BJ (cell line): ENCODE measurements around the gene OR4X2. TPM values are rescaled to one million over a fixed set of nuclear protein-coding genes. Genes with fewer than 3 reads are reported as not detected.

Experiments used
- CTCF ChIA-PET: fragments of 350-600 bp; formaldehyde crosslinking; extraction: SDS; loops from one replicate; lab custom pipeline; 2021; ENCODE audit warnings: antibody characterized with exemption, inconsistent platforms; lab: Yijun Ruan, JAX
- POLR2A ChIA-PET: fragments of 300-600 bp; sonication (Branson Sonifier 250); formaldehyde crosslinking; extraction: SDS; loops from one replicate; lab custom pipeline; 2021; ENCODE audit warnings: antibody characterized with exemption; lab: Charles Lee
- DNase-seq: peaks from one replicate; pipeline ENCODE4 v3.0.0-alpha.2; 2011; ENCODE audit warnings: low read depth
- H3K27me3 ChIP-seq: 2 replicates; pipeline ENCODE4 v1.6.0; 2011; ENCODE audit warnings: low read length; ENCODE audit not compliant: control insufficient read depth, insufficient read depth
- H3K36me3 ChIP-seq: 2 replicates; pipeline ENCODE4 v1.5.1; 2011; ENCODE audit warnings: low read length; ENCODE audit not compliant: control insufficient read depth, insufficient read depth
- H3K4me3 ChIP-seq: 2 replicates; pipeline ENCODE4 v1.5.1; 2011; ENCODE audit warnings: low read depth, mild to moderate bottlenecking, control low read depth, low read length
- polyA plus RNA-seq: library from polyadenylated mRNA; depleted of rRNA; stranded (reverse); fragments of >200 nt; gene quantifications from 2 replicates; pipeline ENCODE4 v1.2.3, GENCODE V29; 2011
- TF ChIP-seq, protein P1 (sequence below): IDR thresholded peaks from 2 replicates; pipeline ENCODE4 v1.5.1; 2011; ENCODE audit warnings: low read depth, mild to moderate bottlenecking, control low read depth, inconsistent platforms, low read length, moderate library complexity; ENCODE audit not compliant: insufficient read depth

Gene OR4X2
- polyA plus RNA-seq, 1 experiment: not detected

DNA sequence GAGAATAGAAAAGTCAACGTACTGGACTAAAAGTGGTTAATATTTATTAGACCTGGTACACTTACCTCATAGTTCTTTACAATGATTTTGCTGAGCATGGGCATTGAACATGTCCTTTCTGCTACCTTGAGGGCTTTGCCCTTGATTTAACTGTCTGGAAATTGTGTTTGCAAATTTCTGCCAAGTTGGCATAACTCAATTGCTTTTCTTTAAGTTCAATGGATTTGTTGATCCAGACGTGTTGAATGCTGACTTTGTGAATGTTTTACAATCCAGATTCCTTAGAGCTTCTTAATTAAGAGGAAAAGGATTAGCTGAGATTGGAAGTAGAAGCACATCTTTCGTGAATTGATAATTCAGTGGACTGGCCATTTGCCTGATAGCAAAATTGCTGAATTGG lies 7.2 kb upstream of the OR4X2 start:
- TF ChIP-seq, protein P1, sequence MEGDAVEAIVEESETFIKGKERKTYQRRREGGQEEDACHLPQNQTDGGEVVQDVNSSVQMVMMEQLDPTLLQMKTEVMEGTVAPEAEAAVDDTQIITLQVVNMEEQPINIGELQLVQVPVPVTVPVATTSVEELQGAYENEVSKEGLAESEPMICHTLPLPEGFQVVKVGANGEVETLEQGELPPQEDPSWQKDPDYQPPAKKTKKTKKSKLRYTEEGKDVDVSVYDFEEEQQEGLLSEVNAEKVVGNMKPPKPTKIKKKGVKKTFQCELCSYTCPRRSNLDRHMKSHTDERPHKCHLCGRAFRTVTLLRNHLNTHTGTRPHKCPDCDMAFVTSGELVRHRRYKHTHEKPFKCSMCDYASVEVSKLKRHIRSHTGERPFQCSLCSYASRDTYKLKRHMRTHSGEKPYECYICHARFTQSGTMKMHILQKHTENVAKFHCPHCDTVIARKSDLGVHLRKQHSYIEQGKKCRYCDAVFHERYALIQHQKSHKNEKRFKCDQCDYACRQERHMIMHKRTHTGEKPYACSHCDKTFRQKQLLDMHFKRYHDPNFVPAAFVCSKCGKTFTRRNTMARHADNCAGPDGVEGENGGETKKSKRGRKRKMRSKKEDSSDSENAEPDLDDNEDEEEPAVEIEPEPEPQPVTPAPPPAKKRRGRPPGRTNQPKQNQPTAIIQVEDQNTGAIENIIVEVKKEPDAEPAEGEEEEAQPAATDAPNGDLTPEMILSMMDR: no peak
- no peak overlapping the region for H3K4me3 ChIP-seq
- H3K27me3 ChIP-seq: no peaks in the 10 kb centered on the region
- no peak for DNase-seq
- CTCF ChIA-PET: no interaction called here
- POLR2A ChIA-PET: no interaction called here
- no peaks in the 10 kb centered on the region for H3K36me3 ChIP-seq

DNA sequence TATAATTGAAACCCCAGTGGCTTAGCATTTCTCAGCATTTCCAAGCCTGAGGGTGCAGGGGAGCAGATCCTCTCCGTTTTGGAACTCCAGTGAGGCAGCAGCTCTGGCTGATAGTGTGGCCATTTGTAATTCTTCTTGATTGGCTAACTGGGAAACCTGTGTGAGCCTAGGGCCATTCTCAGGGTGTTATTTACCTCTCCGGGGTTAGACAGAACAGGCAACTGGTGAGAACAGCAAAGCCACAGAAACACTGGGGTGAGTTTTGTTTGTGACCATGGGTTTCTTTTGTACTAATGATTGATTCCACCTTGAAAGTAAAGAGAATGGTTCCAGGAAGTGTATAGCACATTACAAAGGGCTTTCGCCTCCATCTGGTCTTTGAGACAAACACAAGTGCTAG lies 2.4 kb upstream of the OR4X2 start:
- DNase-seq: no peak
- TF ChIP-seq, protein P1: no peak
- ChIA-PET CTCF (no interaction called here), POLR2A (no interaction called here)
- H3K36me3 ChIP-seq: no peaks in the 10 kb centered on the region
- H3K4me3 ChIP-seq: no peak overlapping the region
- no peaks in the 10 kb centered on the region for H3K27me3 ChIP-seq

DNA sequence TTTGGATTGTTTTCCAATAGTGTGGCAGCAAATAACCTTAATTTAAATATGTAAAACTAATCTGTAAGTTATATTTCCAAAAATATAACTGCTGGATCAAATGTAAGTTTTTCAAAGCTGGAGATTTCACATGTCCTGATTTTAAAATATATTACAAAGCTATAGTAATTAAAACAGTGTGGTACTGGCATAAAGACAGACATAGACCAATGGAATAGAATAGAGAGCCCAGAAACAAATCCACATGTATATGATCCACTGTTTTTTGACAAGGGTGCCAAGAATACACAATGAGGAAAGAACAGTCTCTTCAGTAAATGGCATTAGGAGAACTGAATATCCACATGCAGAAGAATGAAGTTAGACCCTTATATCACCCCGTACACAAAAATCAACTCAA lies 4.0 kb downstream of the OR4X2 start:
- POLR2A ChIA-PET: no interaction called here
- TF ChIP-seq, protein P1: no peak
- no peak for DNase-seq
- H3K27me3 ChIP-seq: no peaks in the 10 kb centered on the region
- H3K4me3 ChIP-seq: no peak overlapping the region
- no peaks in the 10 kb centered on the region for H3K36me3 ChIP-seq
- CTCF ChIA-PET: no interaction called here

DNA sequence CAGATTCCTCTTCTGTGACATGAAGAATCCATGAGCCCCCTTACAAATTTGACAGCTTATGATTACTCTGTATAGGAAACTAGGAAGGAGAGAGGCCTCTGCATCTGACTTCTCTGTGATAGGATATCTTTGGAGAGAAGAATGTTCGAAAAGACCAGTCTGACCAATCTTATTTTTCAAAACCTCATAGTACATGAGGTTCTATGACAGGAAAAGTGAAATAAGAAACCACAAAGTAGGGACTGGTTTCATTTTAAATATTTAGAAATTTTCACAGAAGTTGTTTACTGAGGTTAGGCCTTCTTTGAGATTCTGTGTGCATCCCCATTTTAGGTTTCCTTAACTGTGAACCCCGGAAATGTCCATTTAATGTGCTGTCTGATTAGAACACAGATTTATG lies 16.7 kb downstream of the OR4X2 start:
- CTCF ChIA-PET: interaction anchor here (0.5 kb wide), 1 partner anchor 1884 kb away, joined by 3 read pairs; no protein-coding TSS in a partner anchor
- DNase-seq: no peak
- POLR2A ChIA-PET: no interaction called here
- Histone ChIP-seq H3K4me3 (no peak overlapping the region), H3K27me3 (no peaks in the 10 kb centered on the region), H3K36me3 (no peaks in the 10 kb centered on the region)
- TF ChIP-seq, protein P1: no peak

DNA sequence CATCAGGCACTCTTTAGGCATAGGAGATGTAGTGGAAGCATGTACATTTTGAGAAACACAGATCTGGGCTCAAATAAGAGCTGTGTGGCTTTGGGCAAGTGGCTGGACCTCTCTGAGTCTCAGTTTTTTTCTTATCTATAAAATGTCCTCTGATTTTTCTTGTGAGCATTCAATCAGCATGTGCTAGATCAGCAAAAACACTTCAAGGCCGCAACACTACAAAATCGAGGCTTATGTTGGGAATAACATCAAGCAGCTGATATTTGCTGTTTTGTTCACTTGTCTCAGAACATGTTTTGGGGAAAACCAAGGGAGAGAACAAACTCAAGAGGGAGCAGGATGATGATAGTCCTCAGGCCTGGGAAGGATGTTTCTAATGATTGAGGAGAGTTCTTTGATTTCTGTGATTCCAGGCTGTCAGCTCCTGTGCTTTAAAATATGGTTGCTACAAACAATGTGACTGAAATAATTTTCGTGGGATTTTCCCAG lies 18.6 kb downstream of the OR4X2 start, which contains the start of gene OR4X1:
Gene OR4X1 (plus strand): TSS at position 439 of the 489 bp plus-strand sequence. CDS start 0 bp downstream, at position 439.
- no peak for DNase-seq
- Histone ChIP-seq H3K36me3 (no peaks in the 10 kb centered on the region), H3K4me3 (no peak within 1 kb of the TSS), H3K27me3 (no peaks in the 10 kb centered on the region)
- TF ChIP-seq, protein P1: no peak
- ChIA-PET CTCF (no interaction called here), POLR2A (no interaction called here)
